HepG2 (cell line): ENCODE results near the gene ZBTB14.

ENCODE experiments used
- HMGXB4 ChIP-seq, 2 experiments: sonication (generic) in 1 of 2; formaldehyde crosslinking in 1 of 2; IDR thresholded peaks; 2 replicates each; pipeline versions ENCODE4 v1.4.0 to v1.6.1; 2018 to 2020; ENCODE audit warnings: missing genetic modification reagents in 2 of 2, borderline replicate concordance in 1 of 2, low read depth in 1 of 2, mild to moderate bottlenecking in 1 of 2, missing biosample characterization in 1 of 2
- JUND ChIP-seq: sonication (generic); formaldehyde crosslinking; IDR thresholded peaks from 2 replicates; pipeline ENCODE4 v1.8.0; 2022; ENCODE audit warnings: mild to moderate bottlenecking, missing genetic modification reagents
- USF2 ChIP-seq, 2 experiments: sonication (generic) in 1 of 2; formaldehyde crosslinking in 1 of 2; IDR thresholded peaks; 2 replicates each; pipeline versions ENCODE4 v1.5.1 to v1.6.1; 2011 to 2020; ENCODE audit warnings: borderline replicate concordance in 1 of 2, low read depth in 1 of 2, low read length in 1 of 2, mild to moderate bottlenecking in 1 of 2, missing genetic modification reagents in 1 of 2, moderate library complexity in 1 of 2
- ZNF549 ChIP-seq: sonication (generic); formaldehyde crosslinking; IDR thresholded peaks from 2 replicates; pipeline ENCODE4 v1.5.0; 2020; ENCODE audit warnings: missing genetic modification reagents
- TF ChIP-seq, protein P1 (sequence below): IDR thresholded peaks from 2 replicates; pipeline ENCODE4 v1.6.1; 2012; ENCODE audit warnings: inconsistent platforms

DNA sequence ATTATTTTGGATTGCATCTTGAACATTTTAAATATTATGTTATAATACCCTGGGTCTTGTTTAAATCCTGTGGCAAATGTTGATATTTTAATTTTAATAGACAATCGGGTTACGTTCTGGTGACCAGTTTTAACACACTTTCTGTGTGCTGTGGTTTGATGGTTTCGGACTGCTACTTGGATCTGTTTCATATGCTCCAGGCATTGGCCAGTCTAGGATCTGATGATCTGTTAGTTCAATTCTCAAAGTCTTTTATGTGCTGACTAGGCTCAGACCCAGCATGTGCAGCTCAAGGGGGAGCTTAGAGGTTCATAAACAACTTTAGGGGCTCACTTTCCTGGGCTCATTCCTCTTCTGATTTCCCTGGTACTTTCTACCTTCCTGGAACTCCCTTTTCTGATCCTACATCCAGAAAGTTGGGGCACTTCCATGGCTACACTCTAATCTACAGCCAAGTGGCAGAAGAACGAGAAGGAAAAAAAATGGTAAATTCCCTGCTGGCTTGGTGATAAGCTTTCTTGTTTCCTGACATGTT is 5.0 kb upstream of the ZBTB14 start:
- TF ChIP-seq JUND: no peak
- TF ChIP-seq, protein P1, sequence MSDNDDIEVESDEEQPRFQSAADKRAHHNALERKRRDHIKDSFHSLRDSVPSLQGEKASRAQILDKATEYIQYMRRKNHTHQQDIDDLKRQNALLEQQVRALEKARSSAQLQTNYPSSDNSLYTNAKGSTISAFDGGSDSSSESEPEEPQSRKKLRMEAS: no peak
- TF ChIP-seq USF2 (IDR thresholded peaks at IDR 0.05; ENCODE audit: low read depth, low read length): no peak
- no peak for TF ChIP-seq USF2 (CRISPR knock-in tag; IDR thresholded peaks at IDR 0.05; ENCODE audit: borderline replicate concordance)
- TF ChIP-seq ZNF549: no peak
- TF ChIP-seq HMGXB4 (CRISPR knock-in tag; IDR thresholded peaks at IDR 0.05; ENCODE audit: borderline replicate concordance in 1 of 2, low read depth in 1 of 2): no peak
